Measurements from ENCODE around the gene PIP. TPM values are rescaled to one million over a fixed set of nuclear protein-coding genes. Genes with fewer than 3 reads are reported as not detected.

PIP gene
- total and polyA plus RNA-seq, 2 of the 8 experiments (the other 6 are each of a cell fraction or from before 2014, with no cell fraction given), result not detected

GRCh38 chr7:143120691-143121405 is 11.0 kb upstream of the PIP start (continued):
- no peak for TF ChIP-seq RFX5 (IDR thresholded peaks at IDR 0.05; ENCODE audit: borderline replicate concordance, low read depth, low read length)

All from H1 (cell line).